GM19372 (cell line): ENCODE data around the gene IL18R1.
"Not testable (repeated sequence)": the region's sequence is repeated elsewhere in the genome, so short reads cannot be mapped to it uniquely, and the experiment has no call there.

Experiments
- ATAC-seq: cut with Tn5 transposase; IDR thresholded peaks from one replicate; pipeline ENCODE4 v1.9.1; 2021; ENCODE audit warnings: mild to moderate bottlenecking, low read depth, moderate library complexity; ENCODE audit not compliant: unreplicated experiment

Gene IL18R1, protein sequence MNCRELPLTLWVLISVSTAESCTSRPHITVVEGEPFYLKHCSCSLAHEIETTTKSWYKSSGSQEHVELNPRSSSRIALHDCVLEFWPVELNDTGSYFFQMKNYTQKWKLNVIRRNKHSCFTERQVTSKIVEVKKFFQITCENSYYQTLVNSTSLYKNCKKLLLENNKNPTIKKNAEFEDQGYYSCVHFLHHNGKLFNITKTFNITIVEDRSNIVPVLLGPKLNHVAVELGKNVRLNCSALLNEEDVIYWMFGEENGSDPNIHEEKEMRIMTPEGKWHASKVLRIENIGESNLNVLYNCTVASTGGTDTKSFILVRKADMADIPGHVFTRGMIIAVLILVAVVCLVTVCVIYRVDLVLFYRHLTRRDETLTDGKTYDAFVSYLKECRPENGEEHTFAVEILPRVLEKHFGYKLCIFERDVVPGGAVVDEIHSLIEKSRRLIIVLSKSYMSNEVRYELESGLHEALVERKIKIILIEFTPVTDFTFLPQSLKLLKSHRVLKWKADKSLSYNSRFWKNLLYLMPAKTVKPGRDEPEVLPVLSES

DNA sequence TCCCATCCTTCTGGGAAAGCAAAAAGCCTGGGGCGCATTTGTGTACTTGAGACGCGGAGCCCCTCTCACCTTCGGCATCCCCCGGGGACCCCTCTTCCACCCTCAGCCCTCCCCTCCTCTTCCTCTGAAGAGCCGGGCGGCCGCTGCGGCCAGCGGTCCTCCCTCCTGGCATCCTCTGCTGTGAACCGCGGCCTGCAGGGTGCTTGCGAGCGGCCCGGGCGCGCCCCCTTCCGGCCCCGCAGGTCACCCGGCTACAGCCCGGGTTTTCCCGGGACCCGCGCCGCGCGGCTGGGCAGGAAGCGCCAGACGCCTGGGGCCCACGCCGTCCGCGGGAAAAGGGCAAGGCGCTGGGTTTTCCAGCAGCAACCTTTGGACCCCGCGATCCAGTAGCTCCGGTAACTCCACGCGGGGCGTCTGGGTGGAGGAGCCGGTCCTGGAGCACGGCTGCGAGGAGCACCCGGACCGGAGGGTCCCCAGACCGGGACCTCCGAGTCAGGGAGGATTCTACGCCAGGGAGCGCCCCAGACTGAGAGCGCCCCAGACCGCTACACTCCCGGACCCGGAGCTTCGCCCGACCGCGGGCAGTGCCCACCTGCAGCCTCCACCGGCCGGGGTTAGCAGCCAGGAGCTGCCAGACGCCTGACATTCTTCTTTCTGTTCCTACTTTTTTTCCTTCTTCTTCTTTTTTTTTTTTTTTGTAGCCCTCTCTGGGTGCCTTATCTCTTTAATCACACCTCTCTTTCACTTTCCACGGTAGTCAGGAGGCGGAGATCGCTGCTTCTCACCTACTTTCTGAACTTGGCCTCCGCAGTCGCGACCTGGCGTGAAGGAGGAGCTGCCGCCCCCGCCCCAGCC lies at the start of gene IL18R1:
Gene IL18R1, plus strand, starts transcription at position 271 of the 855 bp plus-strand sequence. CDS start 6,865 bp downstream, outside the sequence.
- ATAC-seq = peak; percentile 80

DNA sequence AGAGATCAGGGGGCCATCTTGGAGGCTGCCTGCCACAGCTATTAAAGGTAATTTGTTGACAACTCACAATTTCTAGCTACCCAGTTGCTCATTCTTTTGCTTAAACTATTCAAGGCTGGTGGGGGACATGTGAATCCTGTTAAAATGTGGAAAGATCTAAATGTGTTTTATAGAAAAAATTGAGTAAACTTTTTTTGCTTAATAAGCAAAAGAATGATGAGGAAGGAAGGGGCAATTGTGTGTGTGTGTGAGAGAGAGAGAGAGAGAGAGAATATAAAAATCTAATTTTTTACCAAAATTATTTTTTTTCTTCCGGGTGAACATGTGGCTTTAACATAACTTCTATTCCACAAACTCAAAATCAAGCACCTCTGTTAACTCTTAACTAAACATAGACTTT lies 49.5 kb upstream of the IL18R1 start:
- ATAC-seq = no peak

DNA sequence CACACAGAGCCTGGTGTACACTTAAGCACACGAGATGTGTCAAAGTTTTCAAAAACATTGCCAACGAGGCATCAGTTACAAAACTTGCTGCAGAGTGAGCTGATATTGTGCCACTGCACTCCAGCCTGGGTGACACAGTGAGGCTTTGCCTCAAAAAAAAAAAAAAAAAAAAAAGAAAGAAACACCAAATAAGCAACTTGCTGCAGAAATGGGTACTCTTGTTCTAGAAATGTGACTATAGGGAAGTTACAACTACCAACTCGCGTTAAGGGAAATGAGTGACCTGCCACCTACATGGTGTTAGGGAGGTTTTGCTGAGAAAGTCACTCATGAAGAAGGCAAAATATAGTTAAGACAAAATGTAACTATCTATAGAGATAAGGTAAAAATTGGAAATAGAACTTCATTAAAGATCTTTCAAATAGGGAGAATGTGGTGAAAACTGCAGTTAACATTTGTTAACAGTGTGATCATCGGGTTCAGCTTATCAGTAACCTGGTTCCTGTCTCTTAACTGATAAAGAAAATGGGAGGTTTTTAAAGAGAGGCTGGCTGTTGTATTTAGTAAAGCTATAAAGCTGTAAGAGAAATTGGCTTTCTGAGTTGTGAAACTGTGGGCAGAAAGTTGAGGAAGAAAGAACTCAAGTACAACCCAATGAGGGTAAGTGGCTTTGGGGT lies 44.5 kb upstream of the IL18R1 start, which contains the start of gene IL1RL1:
Gene IL1RL1, plus strand, starts transcription at position 600 of the 677 bp plus-strand sequence. CDS start 26,702 bp downstream, outside the sequence.
- ATAC-seq = no peak

DNA sequence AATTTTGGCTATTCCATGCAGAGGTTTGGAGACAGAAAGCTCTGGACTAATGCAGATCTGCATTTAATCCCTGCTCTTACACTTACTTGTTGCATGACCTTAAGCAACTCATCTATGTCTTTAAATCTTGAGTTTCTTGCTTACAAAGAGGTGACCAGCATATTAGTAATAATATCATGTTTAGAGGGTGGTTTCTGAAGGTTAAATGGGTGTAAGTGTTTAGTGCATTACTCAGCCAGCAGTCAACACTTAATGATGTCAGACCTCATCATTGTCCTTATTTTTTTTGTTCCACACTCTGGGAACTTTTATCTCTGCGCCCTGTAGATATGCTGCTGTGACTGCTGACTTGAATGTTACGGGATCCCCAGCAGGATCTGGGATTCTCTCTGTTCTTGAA lies 42.6 kb upstream of the IL18R1 start:
- ATAC-seq = no peak

DNA sequence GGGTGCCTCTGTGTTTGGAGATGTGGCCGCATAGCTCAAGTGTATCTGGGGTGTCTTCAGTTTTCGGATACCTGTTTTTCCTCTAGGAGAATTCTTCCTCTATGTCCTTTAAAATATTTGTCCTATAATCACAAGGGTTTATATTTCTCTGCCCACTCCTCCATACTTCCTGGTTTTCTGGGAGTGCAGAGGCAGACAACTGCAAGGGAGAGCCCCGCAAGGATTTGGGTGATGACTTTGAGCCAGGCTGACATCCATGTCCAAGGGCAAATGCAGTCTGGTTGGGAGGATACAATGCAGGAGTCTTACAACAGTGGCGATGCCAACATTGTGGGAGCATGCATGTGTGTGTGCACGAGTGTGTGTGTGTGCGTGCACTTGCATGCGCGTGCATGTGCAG lies 42.1 kb upstream of the IL18R1 start:
- ATAC-seq = no peak

DNA sequence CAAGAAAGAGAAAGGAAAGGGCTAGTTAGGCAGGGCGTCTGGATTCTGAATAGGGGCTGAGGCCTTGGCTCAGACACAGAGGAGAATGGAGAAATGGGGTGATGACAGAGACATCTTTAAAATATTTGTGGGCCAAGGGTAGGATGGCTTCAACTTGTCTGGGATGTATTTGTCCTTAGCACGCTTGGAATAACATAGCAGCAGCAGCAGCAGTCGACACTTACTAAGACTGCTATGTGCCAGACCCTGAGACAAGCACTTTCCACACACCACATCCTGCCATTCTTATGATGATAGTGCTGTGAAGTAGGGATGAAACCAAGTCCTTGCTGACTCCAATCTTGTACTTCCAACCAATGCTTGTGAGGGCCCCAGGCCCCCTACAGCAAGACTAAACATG lies 41.6 kb upstream of the IL18R1 start:
- ATAC-seq = no peak

DNA sequence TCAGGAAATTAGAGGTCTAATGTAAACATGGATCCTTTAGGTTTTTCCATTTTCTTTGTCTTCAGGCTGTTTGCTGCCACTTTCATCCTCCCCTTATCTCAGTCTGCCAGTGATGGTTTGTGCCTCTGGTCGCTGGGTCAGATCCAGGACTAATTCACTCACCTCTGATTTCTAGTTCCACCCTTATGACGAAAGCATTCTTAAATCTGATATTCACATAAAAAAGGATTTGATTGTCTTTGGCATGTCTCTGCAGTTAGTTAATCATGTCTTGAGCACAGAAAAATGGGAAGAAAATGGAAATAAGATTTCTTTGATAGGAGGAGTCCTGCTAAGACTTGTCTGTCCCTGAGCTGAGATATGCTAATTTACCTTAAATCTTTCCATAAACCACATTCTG lies 39.7 kb upstream of the IL18R1 start:
- no peak for ATAC-seq

DNA sequence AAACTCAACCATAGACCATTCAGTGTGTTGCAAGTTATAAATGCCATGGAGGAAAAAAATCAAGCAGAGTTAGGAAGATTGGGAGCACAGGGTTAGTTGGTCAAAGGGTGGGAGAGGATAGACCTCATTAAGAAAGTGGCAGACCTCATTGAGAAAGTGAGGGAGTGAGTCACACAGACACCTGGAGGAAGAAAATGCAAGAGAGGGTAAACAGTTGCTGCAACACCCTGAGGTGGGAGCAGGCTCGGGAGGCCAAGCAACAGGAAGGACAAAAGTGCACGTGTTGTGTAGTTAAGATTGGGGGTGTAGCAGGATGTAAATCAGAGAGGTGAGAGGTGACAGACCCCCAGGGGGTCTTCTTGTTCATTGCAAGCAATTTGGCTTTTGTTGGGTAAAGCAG lies 37.9 kb upstream of the IL18R1 start:
- no peak for ATAC-seq

DNA sequence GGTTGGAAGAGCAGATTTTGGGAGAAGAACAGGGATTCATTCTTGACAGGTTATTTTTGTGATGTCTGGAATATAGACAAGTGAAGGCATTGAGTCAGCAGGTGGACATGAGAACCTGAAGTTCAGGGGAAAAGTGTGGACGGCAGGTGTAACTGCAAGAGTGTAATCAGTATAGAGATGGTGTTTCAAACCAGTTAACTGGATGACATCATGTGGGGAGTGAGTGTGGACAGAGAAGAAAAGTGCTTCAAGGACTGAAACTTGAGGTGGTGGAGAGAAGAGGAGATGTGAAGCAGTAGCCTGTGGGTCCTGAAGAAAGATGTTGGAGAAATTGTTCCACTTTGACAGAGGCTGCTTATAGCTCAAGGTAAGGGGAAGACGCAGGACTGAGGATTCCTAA lies 37.2 kb upstream of the IL18R1 start:
- no peak for ATAC-seq

DNA sequence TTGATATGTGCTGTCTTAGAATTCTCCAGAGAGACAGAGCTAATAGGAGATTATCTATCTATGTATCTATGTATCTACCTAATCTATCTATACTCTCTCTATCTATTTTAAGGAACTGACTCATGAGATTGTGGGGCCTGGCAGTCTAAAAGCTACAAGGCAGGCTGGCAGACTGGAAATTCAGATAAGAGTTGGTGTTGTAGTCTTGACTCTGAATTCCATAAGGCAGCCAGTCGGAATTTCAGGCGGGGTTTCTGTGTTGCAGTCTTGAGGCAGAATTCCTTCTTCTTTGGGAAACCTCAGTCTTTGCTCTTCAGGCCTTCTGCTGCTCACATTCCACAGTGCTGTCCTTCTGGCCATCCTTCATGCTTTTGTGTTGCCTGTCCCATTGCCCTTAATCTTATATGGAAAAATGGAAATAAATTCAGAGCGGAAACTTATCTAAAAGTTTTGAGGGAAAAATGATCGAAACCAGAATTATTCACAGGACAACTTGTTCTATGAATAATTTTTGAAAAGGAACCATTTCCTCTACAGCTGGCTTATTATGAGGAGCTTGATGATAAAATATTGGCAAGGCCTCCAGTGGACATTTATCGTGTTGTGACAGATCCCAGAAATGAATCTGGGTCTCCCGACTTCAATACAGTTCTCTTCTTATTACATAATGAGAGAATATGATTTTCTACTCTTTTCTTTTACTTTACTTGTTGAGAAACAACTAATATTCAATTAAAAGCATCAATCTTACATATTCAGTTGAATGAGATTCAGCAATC lies 33.5 kb upstream of the IL18R1 start:
- no peak for ATAC-seq

DNA sequence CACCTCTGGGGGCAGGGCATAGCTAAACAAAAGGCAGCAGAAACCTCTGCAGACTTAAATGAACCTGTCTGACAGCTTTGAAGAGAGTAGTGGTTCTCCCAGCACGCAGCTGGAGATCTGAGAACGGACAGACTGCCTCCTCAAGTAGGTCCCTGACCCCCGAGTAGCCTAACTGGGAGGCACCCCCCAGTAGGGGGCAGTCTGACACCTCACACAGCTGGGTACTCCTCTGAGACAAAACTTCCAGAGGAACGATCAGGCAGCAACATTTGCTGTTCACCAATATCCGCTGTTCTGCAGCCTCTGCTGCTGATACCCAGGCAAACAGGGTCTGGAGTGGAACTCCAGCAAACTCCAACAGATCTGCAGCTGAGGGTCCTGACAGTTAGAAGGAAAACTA lies 30.7 kb upstream of the IL18R1 start:
- ATAC-seq = not testable (repeated sequence)

DNA sequence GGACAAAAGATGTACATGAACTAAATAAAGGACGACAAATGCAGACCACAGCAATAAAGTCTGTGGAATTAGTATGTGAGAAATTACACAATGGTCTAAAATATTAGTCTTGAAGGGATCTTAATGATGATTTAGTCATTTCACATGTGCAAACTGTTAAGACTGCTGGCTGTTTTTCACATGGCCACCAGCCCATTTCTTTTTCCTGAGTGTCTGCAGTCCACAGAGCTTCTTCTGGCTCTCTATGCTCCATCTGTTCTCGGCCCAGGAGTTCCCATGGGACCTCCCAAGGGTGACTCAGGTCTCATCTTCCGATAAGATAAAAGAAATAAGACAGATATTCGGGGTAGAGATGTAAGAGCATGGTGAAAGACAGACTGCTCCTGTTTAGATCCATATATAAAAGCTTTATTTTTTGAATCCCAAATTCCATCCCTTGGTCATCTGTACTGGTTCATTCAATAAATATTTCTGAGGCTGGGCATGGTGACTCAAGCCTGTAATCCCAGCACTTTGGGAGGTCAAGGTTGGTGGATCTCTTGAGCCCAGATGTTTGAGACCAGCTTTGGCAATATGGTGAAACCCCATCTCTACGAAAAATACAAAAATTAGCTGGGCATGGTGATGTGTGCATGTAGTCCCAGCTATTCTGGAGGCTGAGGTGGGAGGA lies 24.1 kb upstream of the IL18R1 start:
- ATAC-seq = no peak

DNA sequence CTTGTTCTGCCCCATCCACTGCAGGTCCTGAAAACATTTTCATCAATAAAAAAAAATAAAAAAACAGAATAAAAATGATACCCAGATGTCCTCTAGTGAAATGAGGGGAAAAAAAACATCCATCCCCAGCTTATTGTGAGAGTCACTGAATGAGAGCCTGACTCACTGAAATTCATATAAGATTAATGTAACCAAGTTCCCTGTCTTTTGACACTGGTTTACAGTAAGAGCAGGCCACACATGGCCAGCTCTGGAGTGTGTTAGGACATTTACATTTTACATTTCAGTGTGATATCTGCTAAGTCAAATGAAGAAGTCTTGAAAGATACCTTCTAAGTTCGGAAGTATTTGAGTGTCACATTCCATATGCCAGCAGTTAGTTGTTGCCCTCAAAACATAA lies 21.1 kb upstream of the IL18R1 start:
- no peak for ATAC-seq

DNA sequence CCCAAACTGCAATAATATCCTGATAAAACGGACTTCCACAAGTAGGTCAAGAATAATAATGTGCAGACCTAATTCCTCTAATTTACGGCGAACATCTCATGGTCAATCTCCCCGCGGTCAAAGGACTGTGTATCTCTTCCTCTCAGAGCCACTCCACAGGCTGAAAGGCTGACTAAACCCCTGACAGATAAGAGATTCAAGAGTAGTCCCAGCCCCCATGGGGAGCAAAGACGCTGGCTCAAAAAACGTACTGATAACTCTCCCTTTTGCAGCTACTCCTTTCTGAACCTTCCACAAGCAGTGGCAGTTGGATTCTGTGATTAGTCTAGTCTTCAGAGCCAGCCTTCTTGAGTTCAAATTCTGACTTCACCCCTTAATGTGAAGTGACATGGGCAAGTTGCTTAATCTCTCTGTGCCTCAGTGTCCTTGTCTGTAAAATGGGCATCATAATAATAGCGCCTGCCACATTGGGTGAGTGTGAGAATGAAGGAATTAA lies 19.7 kb upstream of the IL18R1 start:
- no peak for ATAC-seq

DNA sequence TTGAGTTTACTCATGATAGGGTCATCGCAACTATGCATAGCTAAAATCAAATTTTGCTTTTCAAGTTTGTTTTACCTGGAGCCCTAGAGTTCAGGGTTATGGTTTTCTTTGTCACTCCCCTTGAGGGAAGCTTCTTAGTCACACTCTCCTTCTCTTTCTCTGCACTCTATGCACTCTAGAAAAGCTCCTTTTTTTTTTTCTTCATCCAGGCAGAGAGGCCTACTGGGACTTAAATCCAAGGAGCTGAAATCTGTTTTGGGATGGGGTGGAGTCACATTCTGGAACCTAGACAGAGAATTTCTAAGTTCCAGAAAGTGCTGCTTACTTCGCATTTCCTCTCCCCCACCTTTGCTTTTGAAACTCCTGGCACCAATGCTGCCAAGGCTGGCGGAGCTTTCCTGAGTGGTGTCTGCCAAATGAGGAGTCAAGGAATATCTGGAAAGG lies 19.1 kb upstream of the IL18R1 start:
- ATAC-seq = no peak

DNA sequence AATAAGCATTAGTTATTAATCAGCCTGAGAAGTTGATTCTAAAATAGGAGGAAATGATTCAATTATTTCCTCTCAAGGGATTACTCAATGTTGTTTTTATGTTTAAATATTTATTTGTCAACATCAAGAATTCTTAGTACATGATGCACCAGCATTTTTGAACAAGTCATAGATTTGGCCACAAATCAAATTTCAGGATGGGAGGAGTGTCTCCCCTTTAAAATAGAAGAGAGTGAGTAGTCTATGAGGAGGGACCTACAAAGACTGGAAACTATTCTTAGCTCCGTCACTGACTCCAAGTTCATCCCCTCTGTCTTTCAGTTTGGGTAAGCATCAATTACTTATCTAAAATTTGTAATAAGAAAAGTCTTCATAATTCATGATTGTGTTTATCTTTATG lies 18.6 kb upstream of the IL18R1 start:
- no peak for ATAC-seq

DNA sequence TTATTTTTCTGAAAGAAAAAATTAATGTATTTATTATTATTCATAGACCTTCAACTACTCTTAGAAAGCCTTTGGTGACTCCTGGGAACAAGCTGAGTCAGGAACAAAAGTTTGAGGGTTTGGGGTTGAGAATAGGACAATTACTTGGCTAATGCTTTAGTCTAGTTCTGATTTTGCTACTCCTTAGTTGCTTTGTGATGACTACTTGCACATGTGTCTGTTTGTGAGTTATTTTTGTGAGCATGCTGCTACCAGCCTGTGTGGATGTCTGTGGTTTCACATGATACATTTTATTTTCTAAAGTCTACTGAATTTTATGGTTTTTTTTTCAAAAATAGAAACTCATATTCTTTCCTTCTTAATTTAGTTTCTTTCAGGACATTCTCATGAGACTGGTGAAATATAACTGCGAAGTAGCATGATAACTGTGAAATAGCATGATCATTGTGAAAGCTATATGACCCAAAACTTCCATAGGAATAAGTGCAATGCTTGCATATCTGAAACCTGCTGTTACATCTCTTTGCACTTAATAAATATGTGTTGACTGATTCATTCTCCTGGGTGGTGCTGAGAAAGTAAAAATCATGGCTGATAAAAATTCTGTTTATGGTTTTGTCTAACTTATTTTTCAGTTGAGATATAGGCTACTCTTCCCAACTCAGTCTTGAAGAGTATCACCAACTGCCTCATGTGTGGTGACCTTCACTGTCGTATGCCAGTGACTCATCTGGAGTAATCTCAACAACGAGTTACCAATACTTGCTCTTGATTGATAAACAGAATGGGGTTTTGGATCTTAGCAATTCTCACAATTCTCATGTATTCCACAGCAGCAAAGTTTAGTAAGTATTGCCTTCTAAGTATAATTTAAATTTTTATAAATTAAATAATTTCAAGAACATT lies 17.9 kb upstream of the IL18R1 start:
- ATAC-seq = no peak

DNA sequence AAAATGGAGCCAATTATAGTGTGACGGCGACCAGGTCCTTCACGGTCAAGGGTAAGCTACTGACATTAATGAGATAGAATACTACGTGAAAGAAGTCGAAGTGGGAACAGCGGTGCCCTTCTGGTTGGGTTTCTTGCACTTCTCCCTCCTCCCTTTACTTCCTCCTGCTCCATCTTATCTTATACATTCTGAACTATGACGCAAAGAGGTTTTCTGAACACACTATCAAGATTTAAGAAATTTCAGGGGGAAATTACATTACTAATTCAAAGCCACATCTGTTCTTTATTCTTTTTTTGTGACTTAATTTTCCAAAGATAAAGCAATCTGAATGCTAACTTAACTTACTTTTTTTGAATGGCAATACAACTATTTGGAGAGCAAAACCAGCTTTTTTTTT lies 14.8 kb upstream of the IL18R1 start:
- no peak for ATAC-seq
